ENCODE results near the gene LRP2. TPM values are rescaled to one million over a fixed set of nuclear protein-coding genes. Genes with fewer than 3 reads are reported as not detected.

Gene LRP2
- total and polyA plus RNA-seq, 8 donors, result 0.06 to 0.08 TPM; not detected in 6

- no peak overlapping the region for H3K27ac ChIP-seq
- FAIRE-seq (no peak), ATAC-seq (no peak), DNase-seq (no peak)
- WGBS, 2 donors, result 55% methylated on average over 4 of the region's 4 CpGs
- TF ChIP-seq, protein P1, sequence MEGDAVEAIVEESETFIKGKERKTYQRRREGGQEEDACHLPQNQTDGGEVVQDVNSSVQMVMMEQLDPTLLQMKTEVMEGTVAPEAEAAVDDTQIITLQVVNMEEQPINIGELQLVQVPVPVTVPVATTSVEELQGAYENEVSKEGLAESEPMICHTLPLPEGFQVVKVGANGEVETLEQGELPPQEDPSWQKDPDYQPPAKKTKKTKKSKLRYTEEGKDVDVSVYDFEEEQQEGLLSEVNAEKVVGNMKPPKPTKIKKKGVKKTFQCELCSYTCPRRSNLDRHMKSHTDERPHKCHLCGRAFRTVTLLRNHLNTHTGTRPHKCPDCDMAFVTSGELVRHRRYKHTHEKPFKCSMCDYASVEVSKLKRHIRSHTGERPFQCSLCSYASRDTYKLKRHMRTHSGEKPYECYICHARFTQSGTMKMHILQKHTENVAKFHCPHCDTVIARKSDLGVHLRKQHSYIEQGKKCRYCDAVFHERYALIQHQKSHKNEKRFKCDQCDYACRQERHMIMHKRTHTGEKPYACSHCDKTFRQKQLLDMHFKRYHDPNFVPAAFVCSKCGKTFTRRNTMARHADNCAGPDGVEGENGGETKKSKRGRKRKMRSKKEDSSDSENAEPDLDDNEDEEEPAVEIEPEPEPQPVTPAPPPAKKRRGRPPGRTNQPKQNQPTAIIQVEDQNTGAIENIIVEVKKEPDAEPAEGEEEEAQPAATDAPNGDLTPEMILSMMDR (IDR thresholded peaks at IDR 0.05), result no peak
- no peaks in the 10 kb centered on the region for H3K9me3 ChIP-seq
- H3K27me3 ChIP-seq, result no peaks in the 10 kb centered on the region
- H3K4me1 ChIP-seq, result no peaks in the 10 kb centered on the region
- intact Hi-C loops (cut with DNase I), result no loop called here
- H3K36me3 ChIP-seq, result no peaks in the 10 kb centered on the region
- H3K4me3 ChIP-seq, result no peak overlapping the region
Measured at GRCh38 chr2:169210917-169211316, 151.4 kb downstream of the LRP2 start.

- FAIRE-seq (no peak), ATAC-seq (no peak), DNase-seq (no peak)
- TF ChIP-seq, protein P1 (IDR thresholded peaks at IDR 0.05), result no peak
- no peak overlapping the region for H3K4me3 ChIP-seq
- intact Hi-C loops (cut with DNase I), result no loop called here
- H3K27ac ChIP-seq, result no peak overlapping the region
- no peaks in the 10 kb centered on the region for H3K27me3 ChIP-seq
- no peaks in the 10 kb centered on the region for H3K4me1 ChIP-seq
- H3K36me3 ChIP-seq, result no peaks in the 10 kb centered on the region
- WGBS, 2 donors, result 88 to 93% methylated on average over 3 of the region's 3 CpGs
- H3K9me3 ChIP-seq, result no peaks in the 10 kb centered on the region
Measured at GRCh38 chr2:169208026-169208425, 154.3 kb downstream of the LRP2 start.

- no peak for ATAC-seq
- Histone ChIP-seq H3K4me3 (no peak overlapping the region), H3K36me3 (no peaks in the 10 kb centered on the region), H3K9me3 (no peaks in the 10 kb centered on the region), H3K27ac (no peak overlapping the region), H3K27me3 (no peaks in the 10 kb centered on the region), H3K4me1 (no peaks in the 10 kb centered on the region)
- FAIRE-seq, result no peak
- intact Hi-C loops (cut with DNase I), result no loop called here
- DNase-seq, result no peak
- TF ChIP-seq, protein P1 (IDR thresholded peaks at IDR 0.05), result no peak
- 97 to 98% methylated on average over 2 of the region's 2 CpGs for WGBS, 2 donors
Measured at GRCh38 chr2:169205176-169205575, 157.2 kb downstream of the LRP2 start.

- FAIRE-seq, result no peak
- Histone ChIP-seq H3K36me3 (no peaks in the 10 kb centered on the region), H3K27ac (no peak overlapping the region), H3K27me3 (no peaks in the 10 kb centered on the region), H3K4me3 (no peak overlapping the region), H3K4me1 (no peaks in the 10 kb centered on the region), H3K9me3 (no peaks in the 10 kb centered on the region)
- no peak for DNase-seq
- WGBS, 2 donors, result 74 to 77% methylated on average over 8 of the region's 8 CpGs
- ATAC-seq, result no peak
- TF ChIP-seq, protein P1 (IDR thresholded peaks at IDR 0.05), result no peak
- intact Hi-C loops (cut with DNase I), result no loop called here
Measured at GRCh38 chr2:169203952-169204351, 158.4 kb downstream of the LRP2 start.

DNA sequence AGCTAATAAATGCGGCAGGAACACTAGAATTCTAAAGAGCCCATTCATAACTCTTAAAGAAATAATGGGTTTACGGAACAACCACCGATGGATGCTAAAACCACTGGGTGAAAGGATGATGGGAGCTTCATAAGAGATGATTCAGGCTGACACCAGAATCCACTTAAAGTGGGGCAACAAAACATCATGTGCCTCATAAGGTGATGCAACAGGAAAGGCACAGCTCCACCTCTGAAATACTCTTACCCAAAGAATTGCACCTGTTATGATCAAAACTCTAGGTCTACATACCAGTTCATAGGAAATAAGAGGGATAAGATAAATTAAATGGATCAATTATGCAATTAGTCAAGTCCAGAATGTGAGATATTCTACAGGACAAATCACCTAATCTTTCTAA, 161.6 kb downstream of the LRP2 start:
- 81 to 83% methylated on average over 3 of the region's 3 CpGs for WGBS, 2 donors
- TF ChIP-seq, protein P1 (IDR thresholded peaks at IDR 0.05), result no peak

More for the DNA sequence above, 161.6 kb downstream of the LRP2 start:
- Histone ChIP-seq H3K27me3 (no peaks in the 10 kb centered on the region), H3K4me1 (no peaks in the 10 kb centered on the region), H3K27ac (no peak overlapping the region), H3K4me3 (no peak overlapping the region), H3K36me3 (no peaks in the 10 kb centered on the region), H3K9me3 (no peaks in the 10 kb centered on the region)
- FAIRE-seq (no peak), ATAC-seq (no peak), DNase-seq (no peak)
- intact Hi-C loops (cut with DNase I), result no loop called here

Data from pancreas (tissue), 10 donors.